ENCODE results near the gene CAMK1.

DNA sequence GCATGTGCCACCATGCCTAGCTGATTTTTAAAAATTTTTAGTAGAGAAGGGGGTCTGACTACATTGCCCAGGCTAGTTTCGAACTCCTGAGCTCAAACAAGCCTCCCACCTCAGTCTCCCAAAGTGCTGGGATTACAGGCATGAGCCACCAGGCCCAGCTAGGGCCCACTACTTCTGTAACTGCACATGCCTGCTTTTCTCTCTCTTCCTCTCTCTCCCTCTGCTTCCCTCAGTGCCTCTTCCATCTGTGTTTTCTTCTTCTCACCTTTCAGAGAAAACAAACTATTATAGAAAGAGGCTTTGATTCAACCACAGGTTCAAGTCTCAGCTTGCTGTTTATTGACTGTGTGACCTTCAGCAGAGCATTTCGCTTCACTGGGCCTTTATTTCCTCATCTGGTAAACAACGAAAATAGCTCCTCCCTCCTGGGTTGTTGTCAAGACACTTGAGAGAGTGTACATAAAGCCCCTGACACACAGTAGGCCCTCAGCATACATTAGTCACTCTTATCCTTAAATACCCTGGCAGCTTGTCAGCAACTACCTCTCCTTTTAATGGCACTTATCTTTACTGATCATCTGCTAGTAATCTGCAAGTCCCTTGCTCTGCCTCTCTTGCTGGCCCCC lies 12.3 kb upstream of the CAMK1 start:
- no peak for TF ChIP-seq CTCF (IDR thresholded peaks at IDR 0.05; ENCODE audit: insufficient read depth, low read depth, low read length)
- no peak for TF ChIP-seq EZH2 (IDR thresholded peaks at IDR 0.05; ENCODE audit: insufficient read depth, low read length)

Data from astrocyte (in vitro differentiated cells and primary cell).